BE2C (cell line): ENCODE measurements around the gene MIA3.
"Not testable (repeated sequence)": the region's sequence is repeated elsewhere in the genome, so short reads cannot be mapped to it uniquely, and the experiment has no call there.

Source experiments
- DNase-seq: peaks from one replicate; pipeline ENCODE4 v3.0.0-alpha.2; 2020
- H3K27me3 ChIP-seq: fragments of 250-450 bp; sonication (Bioruptor Pico); 2 replicates; pipeline ENCODE4 v1.5.1; 2020; ENCODE audit warnings: mild to moderate bottlenecking
- H3K36me3 ChIP-seq: fragments of 250-450 bp; sonication (Bioruptor Pico); 2 replicates; pipeline ENCODE4 v1.5.1; 2020; ENCODE audit warnings: mild to moderate bottlenecking
- H3K4me1 ChIP-seq: fragments of 250-450 bp; sonication (Bioruptor Pico); 2 replicates; pipeline ENCODE4 v1.5.1; 2020
- H3K4me3 ChIP-seq: 2 replicates; pipeline ENCODE4 v1.5.1; 2011; ENCODE audit warnings: low read depth, low read length
- H3K9me3 ChIP-seq: fragments of 250-450 bp; sonication (Bioruptor Pico); 2 replicates; pipeline ENCODE4 v1.5.1; 2020
- TF ChIP-seq, protein P1 (sequence below): IDR thresholded peaks from 2 replicates; pipeline ENCODE4 v1.5.1; 2012; ENCODE audit warnings: mild to moderate bottlenecking, low read depth, low read length

Gene MIA3

DNA sequence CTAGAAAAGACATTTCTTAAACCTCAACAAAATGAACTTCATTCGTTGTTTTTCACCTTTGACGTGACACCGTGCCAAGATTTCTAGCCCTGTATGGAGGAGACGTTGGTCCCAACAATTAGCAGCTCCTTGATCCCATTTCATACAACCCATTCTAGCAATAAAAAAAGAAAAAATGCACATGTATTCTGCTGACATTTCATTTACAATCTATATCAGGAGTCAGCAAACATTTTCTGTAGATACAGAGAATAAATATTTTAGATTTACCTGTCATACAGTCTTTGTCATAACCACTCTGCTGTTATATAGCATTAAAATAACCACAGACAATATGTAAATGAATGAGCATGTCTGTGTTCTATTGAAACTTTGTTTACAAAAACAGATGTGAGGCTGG, 21.2 kb upstream of the MIA3 start:
- no peak overlapping the region for H3K4me3 ChIP-seq
- peaks cover 10% of the 10 kb centered on the region for H3K27me3 ChIP-seq
- H3K4me1 ChIP-seq, result no peaks in the 10 kb centered on the region
- H3K36me3 ChIP-seq, result no peaks in the 10 kb centered on the region
- H3K9me3 ChIP-seq, result no peaks in the 10 kb centered on the region
- no peak for DNase-seq
- TF ChIP-seq, protein P1, sequence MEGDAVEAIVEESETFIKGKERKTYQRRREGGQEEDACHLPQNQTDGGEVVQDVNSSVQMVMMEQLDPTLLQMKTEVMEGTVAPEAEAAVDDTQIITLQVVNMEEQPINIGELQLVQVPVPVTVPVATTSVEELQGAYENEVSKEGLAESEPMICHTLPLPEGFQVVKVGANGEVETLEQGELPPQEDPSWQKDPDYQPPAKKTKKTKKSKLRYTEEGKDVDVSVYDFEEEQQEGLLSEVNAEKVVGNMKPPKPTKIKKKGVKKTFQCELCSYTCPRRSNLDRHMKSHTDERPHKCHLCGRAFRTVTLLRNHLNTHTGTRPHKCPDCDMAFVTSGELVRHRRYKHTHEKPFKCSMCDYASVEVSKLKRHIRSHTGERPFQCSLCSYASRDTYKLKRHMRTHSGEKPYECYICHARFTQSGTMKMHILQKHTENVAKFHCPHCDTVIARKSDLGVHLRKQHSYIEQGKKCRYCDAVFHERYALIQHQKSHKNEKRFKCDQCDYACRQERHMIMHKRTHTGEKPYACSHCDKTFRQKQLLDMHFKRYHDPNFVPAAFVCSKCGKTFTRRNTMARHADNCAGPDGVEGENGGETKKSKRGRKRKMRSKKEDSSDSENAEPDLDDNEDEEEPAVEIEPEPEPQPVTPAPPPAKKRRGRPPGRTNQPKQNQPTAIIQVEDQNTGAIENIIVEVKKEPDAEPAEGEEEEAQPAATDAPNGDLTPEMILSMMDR, result no peak

DNA sequence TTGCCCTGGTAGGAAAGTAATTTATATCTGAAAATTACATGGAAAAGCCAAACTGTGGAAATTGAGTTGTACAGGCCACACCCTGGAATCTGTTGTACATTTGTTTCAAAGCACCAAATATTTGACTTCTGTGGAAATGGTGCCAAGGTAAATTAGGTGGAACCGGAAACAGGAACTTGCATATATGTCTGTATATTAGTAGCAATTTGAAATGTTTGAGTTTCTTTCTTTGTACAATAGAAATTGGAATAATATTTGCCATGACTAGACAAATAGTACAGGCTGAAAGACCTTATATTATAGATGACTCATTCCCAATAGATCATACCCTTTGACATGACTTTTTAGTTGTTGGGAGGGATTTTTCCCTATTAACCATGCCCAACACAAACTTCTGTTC, 17.6 kb upstream of the MIA3 start:
- Histone ChIP-seq H3K4me1 (no peaks in the 10 kb centered on the region), H3K27me3 (peaks cover 10% of the 10 kb centered on the region), H3K4me3 (no peak overlapping the region), H3K9me3 (no peaks in the 10 kb centered on the region), H3K36me3 (no peaks in the 10 kb centered on the region)
- DNase-seq, result no peak
- TF ChIP-seq, protein P1, result no peak

GRCh38 chr1:222601257-222601656, 16.6 kb upstream of the MIA3 start:
- DNase-seq, result no peak
- Histone ChIP-seq H3K27me3 (peaks cover 10% of the 10 kb centered on the region; the same call in 1 of the 2 replicates), H3K4me1 (no peaks in the 10 kb centered on the region), H3K36me3 (no peaks in the 10 kb centered on the region), H3K9me3 (no peaks in the 10 kb centered on the region), H3K4me3 (no peak overlapping the region)
- TF ChIP-seq, protein P1, result no peak

DNA sequence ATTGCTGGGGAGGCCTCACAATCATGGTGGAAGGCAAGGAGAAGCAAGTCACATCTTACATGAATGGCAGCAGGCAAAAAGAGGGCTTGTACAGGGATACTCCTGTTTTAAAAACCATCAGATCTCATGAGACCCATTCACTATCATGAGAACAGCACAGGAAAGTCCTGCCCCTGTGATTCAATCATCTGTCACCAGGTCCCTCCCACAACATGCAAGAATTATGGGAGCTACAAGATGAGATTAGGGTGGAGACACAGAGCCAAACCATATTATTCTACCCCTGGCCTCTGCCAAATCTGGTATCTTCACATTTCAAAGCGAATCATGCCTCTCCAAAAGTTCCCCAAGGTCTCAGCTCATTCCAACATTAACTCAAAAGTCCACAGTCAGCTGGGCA, 11.1 kb upstream of the MIA3 start:
- Histone ChIP-seq H3K4me1 (no peaks in the 10 kb centered on the region; the same call in 1 of the 2 replicates), H3K27me3 (peaks cover 2% of the 10 kb centered on the region), H3K4me3 (no peak overlapping the region), H3K9me3 (no peaks in the 10 kb centered on the region), H3K36me3 (no peaks in the 10 kb centered on the region)
- TF ChIP-seq, protein P1, result no peak
- no peak for DNase-seq

DNA sequence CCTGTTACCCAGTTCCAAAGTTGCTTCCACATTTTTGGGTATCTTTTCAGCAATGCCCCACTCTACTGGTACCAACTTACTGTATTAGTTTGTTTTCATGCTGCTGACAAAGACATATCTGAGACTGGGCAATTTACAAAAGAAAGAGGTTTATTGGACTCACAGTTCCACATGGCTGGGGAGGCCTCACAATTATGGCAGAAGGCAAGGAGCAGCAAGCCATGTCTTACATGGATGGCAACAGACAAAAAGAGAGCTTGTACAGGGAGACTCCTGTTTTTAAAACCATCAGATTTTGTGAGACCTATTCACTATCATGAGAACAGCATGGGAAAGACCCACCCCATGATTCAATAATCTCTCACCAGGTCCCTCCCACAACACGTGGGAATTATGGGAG, 8.8 kb upstream of the MIA3 start:
- H3K27me3 ChIP-seq, H3K9me3 ChIP-seq, H3K4me1 ChIP-seq, H3K4me3 ChIP-seq, DNase-seq, H3K36me3 ChIP-seq: not testable (repeated sequence)

DNA sequence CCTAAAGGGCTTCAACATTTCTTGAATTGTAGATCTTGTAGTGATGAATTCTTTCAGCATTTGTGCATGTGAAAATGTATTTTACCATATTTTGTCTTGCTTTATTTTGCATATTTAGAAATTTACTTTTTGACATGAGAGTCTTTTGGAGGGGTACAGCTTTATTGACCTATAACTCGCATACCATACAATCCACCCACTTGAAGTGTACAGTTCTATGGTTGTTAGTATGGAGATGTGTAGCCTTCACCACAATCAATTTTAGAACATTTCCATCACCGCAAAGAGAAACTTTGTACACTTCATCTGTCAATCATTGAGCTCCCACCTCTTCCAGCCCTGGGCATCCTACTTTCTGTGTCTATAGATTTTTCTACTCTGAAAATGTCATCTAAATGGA, 7.2 kb upstream of the MIA3 start:
- TF ChIP-seq, protein P1, result no peak
- Histone ChIP-seq H3K9me3 (no peaks in the 10 kb centered on the region), H3K36me3 (no peaks in the 10 kb centered on the region), H3K4me1 (no peaks in the 10 kb centered on the region; the same call in 1 of the 2 replicates), H3K4me3 (no peak overlapping the region), H3K27me3 (peaks cover 9% of the 10 kb centered on the region; the same call in 1 of the 2 replicates)
- no peak for DNase-seq

DNA sequence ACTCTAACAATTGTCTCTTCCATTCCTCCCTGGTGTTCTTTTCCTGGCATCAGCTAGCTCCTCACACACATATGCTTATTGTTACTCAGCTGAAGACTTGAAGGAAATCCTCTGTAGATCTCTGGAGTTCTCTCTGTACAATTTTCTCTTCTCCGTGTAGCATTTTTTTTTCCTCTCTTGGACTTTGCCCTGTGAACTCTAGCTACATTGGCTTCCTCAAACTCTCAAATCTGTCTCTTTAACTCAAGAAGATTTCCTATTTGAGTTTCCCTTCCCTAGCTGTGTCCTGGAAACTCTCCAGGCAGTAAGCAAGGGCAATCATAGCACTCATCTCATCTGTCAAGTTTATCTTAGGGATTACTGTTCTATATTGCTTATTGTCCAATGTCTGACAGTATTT, 4.3 kb upstream of the MIA3 start:
- Histone ChIP-seq H3K27me3 (peaks cover 9% of the 10 kb centered on the region; the same call in 1 of the 2 replicates), H3K4me3 (no peak overlapping the region), H3K4me1 (no peaks in the 10 kb centered on the region), H3K9me3 (no peaks in the 10 kb centered on the region), H3K36me3 (no peaks in the 10 kb centered on the region)
- TF ChIP-seq, protein P1, result no peak
- DNase-seq, result no peak
